Keratinocyte (primary cell): ENCODE results near the gene RAB7B. TPM values are rescaled to one million over a fixed set of nuclear protein-coding genes. Genes with fewer than 3 reads are reported as not detected.

ENCODE experiments used
- DNase-seq: peaks from one replicate; pipeline ENCODE4 v3.0.0-alpha.2; 2011; ENCODE audit warnings: low read depth, missing footprints, low spot score
- FAIRE-seq: peaks from 2 replicates; lab custom pipeline; 2011; peaks lifted over from hg19 to GRCh38; lab: Jason Lieb, UNC
- H2AFZ ChIP-seq: 2 replicates; pipeline ENCODE4 v1.6.0; 2012; ENCODE audit warnings: low read length, control low read depth, inconsistent platforms; ENCODE audit not compliant: control insufficient read depth
- H3K27ac ChIP-seq: 2 replicates; pipeline ENCODE4 v1.5.1; 2011; ENCODE audit warnings: low read length; ENCODE audit not compliant: control insufficient read depth, insufficient read depth
- H3K27me3 ChIP-seq: 3 replicates; pipeline ENCODE4 v1.6.0; 2011; ENCODE audit warnings: low read length; ENCODE audit not compliant: control insufficient read depth, insufficient read depth; ENCODE audit errors: extremely low read depth
- H3K36me3 ChIP-seq, 2 experiments: 2 replicates in 1 of 2; 3 replicates in 1 of 2; pipeline ENCODE4 v1.5.1; 2011; ENCODE audit warnings: low read length in 2 of 2, mild to moderate bottlenecking in 1 of 2; ENCODE audit not compliant: control insufficient read depth in 2 of 2, insufficient read depth in 2 of 2; ENCODE audit errors: extremely low read depth in 1 of 2
- H3K4me1 ChIP-seq: 3 replicates; pipeline ENCODE4 v1.5.1; 2011; ENCODE audit warnings: low read length; ENCODE audit not compliant: control insufficient read depth, insufficient read depth; ENCODE audit errors: extremely low read depth
- H3K4me2 ChIP-seq: 3 replicates; pipeline ENCODE4 v1.6.0; 2011; ENCODE audit warnings: low read depth, low read length; ENCODE audit not compliant: control insufficient read depth, insufficient read depth; ENCODE audit errors: extremely low read depth
- H3K4me3 ChIP-seq, 3 experiments: fragments of 200-600 bp in 1 of 3; sonication (generic) in 1 of 3; 2 replicates in 2 of 3; 3 replicates in 1 of 3; pipeline ENCODE4 v1.5.1; 2011 to 2016; ENCODE audit warnings: low read length in 3 of 3, mild to moderate bottlenecking in 3 of 3, control low read depth in 2 of 3, inconsistent platforms in 1 of 3, low read depth in 1 of 3, mixed read lengths in 1 of 3, mixed run types in 1 of 3, moderate library complexity in 1 of 3; ENCODE audit not compliant: control insufficient read depth in 2 of 3, insufficient read depth in 2 of 3; ENCODE audit errors: extremely low read depth in 1 of 3
- H3K79me2 ChIP-seq: 2 replicates; pipeline ENCODE4 v1.6.0; 2012; ENCODE audit warnings: low read length; ENCODE audit not compliant: control insufficient read depth, insufficient read depth
- H3K9ac ChIP-seq: 3 replicates; pipeline ENCODE4 v1.6.0; 2011; ENCODE audit warnings: low read length; ENCODE audit not compliant: control insufficient read depth, insufficient read depth; ENCODE audit errors: extremely low read depth
- H3K9me1 ChIP-seq: 3 replicates; pipeline ENCODE4 v1.6.0; 2011; ENCODE audit warnings: low read length; ENCODE audit not compliant: control insufficient read depth, insufficient read depth; ENCODE audit errors: extremely low read depth
- H3K9me3 ChIP-seq: 2 replicates; pipeline ENCODE4 v1.5.1; 2012; ENCODE audit warnings: low read depth, low read length; ENCODE audit not compliant: control insufficient read depth
- H4K20me1 ChIP-seq: 3 replicates; pipeline ENCODE4 v1.6.0; 2011; ENCODE audit warnings: low read length; ENCODE audit not compliant: control insufficient read depth, insufficient read depth; ENCODE audit errors: extremely low read depth
- CTCF ChIP-seq, 3 experiments: IDR thresholded peaks in 1 of 3; conservative IDR thresholded peaks in 1 of 3; optimal IDR thresholded peaks in 1 of 3; 2 replicates in 2 of 3; 3 replicates in 1 of 3; pipeline versions ENCODE3 to v1.5.1; 2011; ENCODE audit warnings: low read length in 3 of 3, mild to moderate bottlenecking in 3 of 3, moderate library complexity in 2 of 3, control low read depth in 1 of 3, inconsistent platforms in 1 of 3; ENCODE audit not compliant: insufficient read depth in 2 of 3; ENCODE audit errors: extremely low read depth in 1 of 3
- EZH2 ChIP-seq: IDR thresholded peaks from one replicate; pipeline ENCODE4 v1.6.1; 2012; ENCODE audit warnings: inconsistent platforms, mild to moderate bottlenecking, low read length, moderate library complexity
- dilution Hi-C: fragments of 300-500 bp; cut with MboI; formaldehyde crosslinking; loops from one replicate; pipeline ENCODE4 v1.7.0; 2020; ENCODE audit warnings: low sequenced_read_pairs; ENCODE audit not compliant: extremely low pct_ligation_motif_present
- polyA plus RNA-seq, 5 experiments: library from polyadenylated mRNA; depleted of rRNA in 3 of 5; stranded (reverse) in 3 of 5; stranded (forward) in 1 of 5; unstranded in 1 of 5; fragments of >200 nt; gene quantifications; 1 replicate in 1 of 5; 2 replicates in 3 of 5; 3 replicates in 1 of 5; pipeline versions ENCODE4 v1.2.1 to v1.2.3, GENCODE V29; 2011 to 2012; ENCODE audit warnings: missing spikeins in 2 of 5, low read depth in 1 of 5, low replicate concordance in 1 of 5

The RAB7B gene
- polyA plus RNA-seq, 1 donor (not counting 4 experiments of a cell fraction or from before 2014, with no cell fraction given): 47.8 TPM

DNA sequence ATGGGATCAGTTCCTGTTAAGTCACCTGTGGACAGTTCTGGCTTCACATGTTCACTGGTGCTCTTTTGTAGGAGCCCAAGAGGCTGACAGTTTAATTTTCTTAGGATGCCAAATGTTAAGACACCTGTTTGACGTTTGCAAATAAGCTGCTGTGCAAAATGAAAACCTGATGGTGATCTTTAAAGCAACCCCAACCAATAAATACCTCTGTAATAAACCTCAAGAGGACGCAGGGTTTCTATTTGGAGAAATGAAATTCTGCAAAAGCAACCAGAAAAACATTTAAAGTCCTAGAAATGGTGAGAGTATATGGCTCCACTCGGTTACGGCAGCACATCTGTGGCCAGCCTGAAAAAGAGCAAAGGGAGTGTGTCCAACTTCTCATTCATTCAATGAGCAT, 44.1 kb upstream of the RAB7B start:
- TF ChIP-seq EZH2: no peak
- TF ChIP-seq CTCF (optimal IDR thresholded peaks at IDR 0.05 in 1 of 3, IDR thresholded peaks at IDR 0.05 in 1 of 3, conservative IDR thresholded peaks at IDR 0.05 in 1 of 3; ENCODE audit: extremely low read depth in 1 of 3, insufficient read depth in 2 of 3, low read length in 3 of 3): no peak
- H3K27me3 ChIP-seq: no peaks in the 10 kb centered on the region
- no peaks in the 10 kb centered on the region for H4K20me1 ChIP-seq
- no peaks in the 10 kb centered on the region for H3K79me2 ChIP-seq
- no peaks in the 10 kb centered on the region for H3K36me3 ChIP-seq
- H3K4me3 ChIP-seq: no peak overlapping the region
- no peak overlapping the region for H3K27ac ChIP-seq
- dilution Hi-C loops: no loop called here
- H3K9me1 ChIP-seq: no peaks in the 10 kb centered on the region
- no peak overlapping the region for H2AFZ ChIP-seq
- no peaks in the 10 kb centered on the region for H3K9me3 ChIP-seq
- H3K4me1 ChIP-seq: peaks cover 7% of the 10 kb centered on the region
- H3K9ac ChIP-seq: no peak overlapping the region
- DNase-seq: no peak
- H3K4me2 ChIP-seq: no peak overlapping the region
- no peak for FAIRE-seq

DNA sequence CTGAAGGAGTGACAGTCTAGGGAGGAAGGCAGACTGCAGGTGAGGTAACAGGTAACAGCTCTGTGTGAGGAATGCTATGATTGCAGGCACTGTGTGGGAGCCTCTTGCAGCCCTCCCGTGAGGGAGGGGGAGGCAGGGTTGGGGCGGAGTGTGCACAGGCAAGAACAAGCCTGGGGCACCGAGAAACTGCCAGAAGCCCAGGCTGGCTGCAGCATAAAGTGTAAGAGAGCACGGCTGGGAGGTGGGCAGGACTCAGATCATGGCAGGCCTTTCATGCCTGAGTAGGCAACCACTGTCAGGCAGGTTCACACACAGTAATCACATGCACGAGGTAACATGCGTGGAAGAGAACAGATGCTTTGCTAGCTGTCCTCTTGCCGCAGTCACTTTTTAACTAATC, 38.4 kb upstream of the RAB7B start:
- no peaks in the 10 kb centered on the region for H4K20me1 ChIP-seq
- FAIRE-seq: peak; percentile 68
- H2AFZ ChIP-seq: peak overlapping the region; percentile 5
- H3K9ac ChIP-seq: no peak overlapping the region
- no peak for DNase-seq
- peak overlapping the region; percentile 8 for H3K4me2 ChIP-seq
- no peaks in the 10 kb centered on the region for H3K27me3 ChIP-seq
- TF ChIP-seq EZH2: no peak
- no peak for TF ChIP-seq CTCF (optimal IDR thresholded peaks at IDR 0.05 in 1 of 3, IDR thresholded peaks at IDR 0.05 in 1 of 3, conservative IDR thresholded peaks at IDR 0.05 in 1 of 3; ENCODE audit: extremely low read depth in 1 of 3, insufficient read depth in 2 of 3, low read length in 3 of 3)
- no peak overlapping the region for H3K4me3 ChIP-seq
- H3K4me1 ChIP-seq: peaks cover 6% of the 10 kb centered on the region
- no peaks in the 10 kb centered on the region for H3K9me1 ChIP-seq
- H3K27ac ChIP-seq: no peak overlapping the region
- no peaks in the 10 kb centered on the region for H3K36me3 ChIP-seq
- H3K79me2 ChIP-seq: no peaks in the 10 kb centered on the region
- H3K9me3 ChIP-seq: no peaks in the 10 kb centered on the region
- dilution Hi-C loops: no loop called here
